Endothelial cell of umbilical vein (primary cell): ENCODE data around the gene OPCML.

Source experiments
- CTCF ChIP-seq, 2 donors: IDR thresholded peaks; 1 replicate in 1 of 2; 2 replicates in 1 of 2; pipeline ENCODE4 v1.5.1; 2011; ENCODE audit warnings: low read length in 2 of 2, mild to moderate bottlenecking in 2 of 2, moderate library complexity in 2 of 2, control low read depth in 1 of 2, inconsistent platforms in 1 of 2, low read depth in 1 of 2; ENCODE audit not compliant: insufficient read depth in 1 of 2; ENCODE audit errors: extremely low read depth in 1 of 2
- EZH2 ChIP-seq: IDR thresholded peaks from 2 replicates; pipeline ENCODE4 v1.6.1; 2012; ENCODE audit warnings: borderline replicate concordance, low read depth, mild to moderate bottlenecking, moderate library complexity, low read length, inconsistent platforms; ENCODE audit not compliant: severe bottlenecking
- MYC ChIP-seq: IDR thresholded peaks from one replicate; pipeline ENCODE4 v1.6.1; 2011; ENCODE audit warnings: mild to moderate bottlenecking, low read depth, low read length
- POLR2A ChIP-seq: IDR thresholded peaks from 2 replicates; pipeline ENCODE4 v1.6.1; 2012; ENCODE audit warnings: low read depth, mild to moderate bottlenecking, control low read depth, low read length
- POLR2AphosphoS5 ChIP-seq: IDR thresholded peaks from 2 replicates; pipeline ENCODE4 v1.6.1; 2012; ENCODE audit warnings: low read depth, mild to moderate bottlenecking, control low read depth, low read length, moderate library complexity; ENCODE audit not compliant: insufficient read depth

GRCh38 chr11:133409799-133410198 lies 122.5 kb downstream of the OPCML start:
- TF ChIP-seq CTCF (IDR thresholded peaks at IDR 0.05; ENCODE audit: extremely low read depth in 1 of 2, insufficient read depth in 1 of 2, low read depth in 1 of 2, low read length in 2 of 2) (no peak), POLR2AphosphoS5 (no peak), POLR2A (no peak), EZH2 (no peak), MYC (no peak)
